ENCODE results near the gene PCDHGA1.

PCDHGA1 gene

DNA sequence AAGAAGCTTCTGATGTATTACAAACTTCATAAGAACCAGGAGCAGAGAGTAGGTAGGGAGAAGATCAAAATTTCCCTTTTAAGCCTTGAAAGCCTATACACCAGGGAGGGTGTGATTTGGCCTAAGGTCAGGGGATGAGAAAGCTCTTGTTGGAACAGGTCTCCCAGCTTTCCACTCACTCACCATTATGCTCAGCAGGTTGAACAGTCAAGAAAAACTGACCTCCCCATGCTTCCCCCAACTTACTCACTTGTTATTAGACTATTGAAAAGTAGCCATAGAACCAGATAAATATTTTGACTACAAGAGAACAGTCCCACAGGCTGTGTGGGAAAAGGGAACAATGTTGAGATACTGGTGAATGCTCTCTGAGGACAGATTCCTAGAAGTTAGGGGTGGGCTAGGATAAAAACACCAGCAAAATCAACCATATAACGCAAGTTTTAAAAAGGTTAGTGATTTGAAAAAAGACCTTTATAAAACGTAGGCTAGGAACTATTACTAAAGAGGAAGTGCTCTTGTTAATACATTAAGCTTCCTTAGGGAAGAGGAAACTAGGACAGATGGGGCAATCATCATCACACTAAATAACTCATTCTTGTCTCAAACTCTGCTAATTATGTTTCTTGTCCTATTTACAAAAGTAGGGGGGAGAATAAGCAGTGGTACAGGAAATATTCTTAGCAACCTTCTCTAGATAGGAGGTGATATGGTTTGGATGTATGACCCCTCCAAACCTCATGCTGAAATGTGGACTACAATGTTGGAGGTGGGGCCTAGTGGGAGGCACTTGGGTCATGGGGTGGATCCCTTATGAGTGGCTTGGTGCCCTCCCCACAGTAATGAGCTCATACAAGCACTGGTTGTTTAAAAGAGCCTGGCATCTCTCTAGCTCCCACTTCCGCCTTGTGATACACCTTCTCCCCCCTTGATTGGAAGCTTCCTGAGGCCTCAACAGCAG lies 189.6 kb downstream of the PCDHGA1 start:
- no peak overlapping the region for H3K4me2 ChIP-seq
- H3K4me1 ChIP-seq (ENCODE audit: low read depth, poor library complexity, severe bottlenecking): peaks cover 4% of the 10 kb centered on the region
- no peak overlapping the region for H3K4me3 ChIP-seq (IDR thresholded peaks at IDR 0.05; ENCODE audit: insufficient read depth, low read depth, low read length)
- H3K27me3 ChIP-seq (ENCODE audit: insufficient read depth, low read depth): no peaks in the 10 kb centered on the region
- H3K36me3 ChIP-seq (ENCODE audit: insufficient read depth): no peaks in the 10 kb centered on the region; the same call in 1 of the 2 replicates
- H3K27ac ChIP-seq: no peak overlapping the region
- TF ChIP-seq, protein P1, sequence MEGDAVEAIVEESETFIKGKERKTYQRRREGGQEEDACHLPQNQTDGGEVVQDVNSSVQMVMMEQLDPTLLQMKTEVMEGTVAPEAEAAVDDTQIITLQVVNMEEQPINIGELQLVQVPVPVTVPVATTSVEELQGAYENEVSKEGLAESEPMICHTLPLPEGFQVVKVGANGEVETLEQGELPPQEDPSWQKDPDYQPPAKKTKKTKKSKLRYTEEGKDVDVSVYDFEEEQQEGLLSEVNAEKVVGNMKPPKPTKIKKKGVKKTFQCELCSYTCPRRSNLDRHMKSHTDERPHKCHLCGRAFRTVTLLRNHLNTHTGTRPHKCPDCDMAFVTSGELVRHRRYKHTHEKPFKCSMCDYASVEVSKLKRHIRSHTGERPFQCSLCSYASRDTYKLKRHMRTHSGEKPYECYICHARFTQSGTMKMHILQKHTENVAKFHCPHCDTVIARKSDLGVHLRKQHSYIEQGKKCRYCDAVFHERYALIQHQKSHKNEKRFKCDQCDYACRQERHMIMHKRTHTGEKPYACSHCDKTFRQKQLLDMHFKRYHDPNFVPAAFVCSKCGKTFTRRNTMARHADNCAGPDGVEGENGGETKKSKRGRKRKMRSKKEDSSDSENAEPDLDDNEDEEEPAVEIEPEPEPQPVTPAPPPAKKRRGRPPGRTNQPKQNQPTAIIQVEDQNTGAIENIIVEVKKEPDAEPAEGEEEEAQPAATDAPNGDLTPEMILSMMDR (conservative IDR thresholded peaks at IDR 0.05; ENCODE audit: low read depth, low read length): no peak
- no peak overlapping the region for H2AFZ ChIP-seq (ENCODE audit: low read depth)
- H3K9ac ChIP-seq: no peak overlapping the region
- no peaks in the 10 kb centered on the region for H4K20me1 ChIP-seq (ENCODE audit: insufficient read depth)
- H3K79me2 ChIP-seq (ENCODE audit: insufficient read depth, low read depth): no peaks in the 10 kb centered on the region

DNA sequence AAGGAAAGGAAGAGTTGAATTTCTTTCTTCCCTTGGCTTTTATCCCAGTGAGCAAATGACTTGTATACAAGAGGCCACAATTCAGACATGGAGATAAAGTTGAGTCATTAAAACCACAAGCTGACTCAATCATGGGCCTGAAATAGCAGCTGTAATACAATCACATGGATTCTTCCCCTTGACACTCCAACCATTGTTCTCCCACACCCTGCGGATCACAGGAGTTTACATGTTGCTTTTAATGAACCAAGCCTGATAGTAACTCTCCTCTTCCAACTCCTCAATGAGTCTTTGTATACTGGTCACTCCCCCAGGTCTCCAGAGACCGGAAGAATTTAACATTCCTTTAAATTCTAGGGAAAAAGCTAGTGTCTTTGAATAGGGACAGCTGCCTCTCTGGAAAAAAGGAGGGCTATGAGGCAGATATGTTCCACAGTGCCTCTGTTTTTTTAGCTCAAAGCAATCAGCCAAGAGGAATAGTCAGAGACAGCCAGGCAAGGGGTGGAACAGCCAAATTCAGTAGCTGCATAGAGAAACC lies 191.0 kb downstream of the PCDHGA1 start:
- no peak overlapping the region for H3K27ac ChIP-seq
- H3K79me2 ChIP-seq (ENCODE audit: insufficient read depth, low read depth): no peaks in the 10 kb centered on the region
- no peak overlapping the region for H3K4me2 ChIP-seq
- H3K4me1 ChIP-seq (ENCODE audit: low read depth, poor library complexity, severe bottlenecking): peaks cover 6% of the 10 kb centered on the region
- TF ChIP-seq, protein P1 (conservative IDR thresholded peaks at IDR 0.05; ENCODE audit: low read depth, low read length): no peak
- H4K20me1 ChIP-seq (ENCODE audit: insufficient read depth): no peaks in the 10 kb centered on the region
- no peak overlapping the region for H2AFZ ChIP-seq (ENCODE audit: low read depth)
- H3K27me3 ChIP-seq (ENCODE audit: insufficient read depth, low read depth): no peaks in the 10 kb centered on the region
- no peaks in the 10 kb centered on the region; the same call in 1 of the 2 replicates for H3K36me3 ChIP-seq (ENCODE audit: insufficient read depth)
- no peak overlapping the region for H3K9ac ChIP-seq
- no peak overlapping the region for H3K4me3 ChIP-seq (IDR thresholded peaks at IDR 0.05; ENCODE audit: insufficient read depth, low read depth, low read length)

DNA sequence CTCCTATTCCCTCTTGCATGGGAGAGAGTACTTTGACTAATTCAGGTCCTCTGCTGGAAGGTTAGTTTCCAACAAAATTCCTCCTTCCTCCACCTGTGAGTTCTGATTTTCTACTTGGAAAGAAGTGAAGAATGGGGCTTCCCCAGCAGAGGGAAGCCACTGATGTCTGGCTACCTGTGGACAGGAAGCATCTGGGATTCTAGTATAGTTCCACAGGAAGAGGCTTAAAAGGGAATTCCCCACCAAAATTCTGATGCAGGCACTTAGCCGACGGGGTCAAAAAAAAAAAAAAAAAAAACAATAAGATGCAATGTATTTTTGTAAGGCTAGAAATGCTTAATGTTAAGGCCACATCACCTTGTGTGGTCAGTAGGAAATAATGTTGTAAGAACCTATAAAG lies 192.0 kb downstream of the PCDHGA1 start:
- Histone ChIP-seq H3K27me3 (ENCODE audit: insufficient read depth, low read depth) (no peaks in the 10 kb centered on the region), H4K20me1 (ENCODE audit: insufficient read depth) (no peaks in the 10 kb centered on the region), H3K27ac (no peak overlapping the region), H3K9ac (no peak overlapping the region), H2AFZ (ENCODE audit: low read depth) (no peak overlapping the region), H3K4me3 (IDR thresholded peaks at IDR 0.05; ENCODE audit: insufficient read depth, low read depth, low read length) (no peak overlapping the region), H3K4me1 (ENCODE audit: low read depth, poor library complexity, severe bottlenecking) (peaks cover 6% of the 10 kb centered on the region), H3K4me2 (no peak overlapping the region), H3K79me2 (ENCODE audit: insufficient read depth, low read depth) (no peaks in the 10 kb centered on the region), H3K36me3 (ENCODE audit: insufficient read depth) (no peaks in the 10 kb centered on the region; the same call in 1 of the 2 replicates)
- TF ChIP-seq, protein P1 (conservative IDR thresholded peaks at IDR 0.05; ENCODE audit: low read depth, low read length): no peak

DNA sequence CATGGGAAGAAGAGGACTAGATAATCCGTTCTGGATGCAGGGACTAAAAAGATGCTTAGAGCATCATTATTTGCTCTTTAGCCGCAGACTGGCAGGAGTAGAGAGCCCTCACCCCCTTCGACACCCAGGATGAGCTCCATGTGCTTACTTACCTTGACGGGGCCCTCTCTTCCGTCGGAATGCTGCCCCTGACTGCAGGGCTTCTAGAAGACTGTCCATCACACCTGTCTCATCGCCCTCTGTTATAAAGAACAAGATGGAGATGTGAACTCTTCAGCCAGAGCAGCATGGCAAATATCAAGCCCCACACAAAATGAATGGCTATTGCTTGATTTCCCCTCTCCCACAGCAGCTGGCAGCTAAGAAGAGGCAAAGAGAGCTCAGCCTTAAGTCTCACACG lies 193.7 kb downstream of the PCDHGA1 start:
- no peaks in the 10 kb centered on the region; the same call in 1 of the 2 replicates for H3K36me3 ChIP-seq (ENCODE audit: insufficient read depth)
- H3K4me1 ChIP-seq (ENCODE audit: low read depth, poor library complexity, severe bottlenecking): peaks cover 6% of the 10 kb centered on the region
- no peaks in the 10 kb centered on the region for H4K20me1 ChIP-seq (ENCODE audit: insufficient read depth)
- H3K4me2 ChIP-seq: no peak overlapping the region
- no peaks in the 10 kb centered on the region for H3K79me2 ChIP-seq (ENCODE audit: insufficient read depth, low read depth)
- no peak overlapping the region for H3K27ac ChIP-seq
- TF ChIP-seq, protein P1 (conservative IDR thresholded peaks at IDR 0.05; ENCODE audit: low read depth, low read length): no peak
- no peak overlapping the region for H2AFZ ChIP-seq (ENCODE audit: low read depth)
- no peaks in the 10 kb centered on the region for H3K27me3 ChIP-seq (ENCODE audit: insufficient read depth, low read depth)
- no peak overlapping the region for H3K4me3 ChIP-seq (IDR thresholded peaks at IDR 0.05; ENCODE audit: insufficient read depth, low read depth, low read length)
- no peak overlapping the region for H3K9ac ChIP-seq

Measured in KMS-11 (cell line).